Endothelial cell (in vitro differentiated cells): ENCODE measurements around the gene SDHAF4. TPM values are rescaled to one million over a fixed set of nuclear protein-coding genes. Genes with fewer than 3 reads are reported as not detected.

Experiments
- DNase-seq: peaks from one replicate; pipeline ENCODE4 v3.0.0; 2021; ENCODE audit warnings: low spot score
- H3K27ac Mint-ChIP-seq: one replicate; pipeline ENCODE4 v1.8.0; 2021; ENCODE audit warnings: mixed read lengths, inconsistent platforms; ENCODE audit not compliant: unreplicated experiment
- H3K27me3 Mint-ChIP-seq: one replicate; pipeline ENCODE4 v1.8.0; 2021; ENCODE audit warnings: mild to moderate bottlenecking, moderate library complexity, mixed read lengths, inconsistent platforms; ENCODE audit not compliant: unreplicated experiment
- H3K36me3 Mint-ChIP-seq: one replicate; pipeline ENCODE4 v1.8.0; 2021; ENCODE audit warnings: mild to moderate bottlenecking, low read depth, mixed read lengths, inconsistent platforms; ENCODE audit not compliant: unreplicated experiment
- H3K4me1 Mint-ChIP-seq: one replicate; pipeline ENCODE4 v1.8.0; 2021; ENCODE audit warnings: mild to moderate bottlenecking, mixed read lengths, inconsistent platforms; ENCODE audit not compliant: unreplicated experiment
- H3K4me3 Mint-ChIP-seq: one replicate; pipeline ENCODE4 v1.8.0; 2021; ENCODE audit warnings: mild to moderate bottlenecking, mixed read lengths, inconsistent platforms; ENCODE audit not compliant: unreplicated experiment
- H3K9me3 Mint-ChIP-seq: one replicate; pipeline ENCODE4 v1.8.0; 2021; ENCODE audit warnings: mixed read lengths, inconsistent platforms; ENCODE audit not compliant: unreplicated experiment
- CTCF ChIP-seq: fragments of 200-600 bp; sonication (generic); IDR thresholded peaks from one replicate; pipeline ENCODE4 v1.5.0; 2021; ENCODE audit warnings: antibody characterized with exemption; ENCODE audit not compliant: unreplicated experiment
- total RNA-seq: library from RNA; stranded (reverse); fragmentation: NEBNext Ultra II Directional; extraction: Animal tissue kit (Norgen Biotek cat#: 25700); gene quantifications from one replicate; pipeline ENCODE4 v1.2.1, GENCODE V29; 2021; ENCODE audit not compliant: unreplicated experiment

Gene SDHAF4
- total RNA-seq, 1 donor from 2014 or later: 10.5 TPM

- no peak for DNase-seq
- Mint-ChIP-seq H3K36me3 (peaks cover 17% of the 10 kb centered on the region), H3K4me1 (no peaks in the 10 kb centered on the region), H3K27me3 (no peaks in the 10 kb centered on the region), H3K27ac (no peak overlapping the region), H3K9me3 (no peaks in the 10 kb centered on the region), H3K4me3 (no peak overlapping the region)
- no peak for TF ChIP-seq CTCF
Observed at GRCh38 chr6:70586114-70586513, 19.4 kb downstream of the SDHAF4 start.

- TF ChIP-seq CTCF: no peak
- Mint-ChIP-seq H3K36me3 (peaks cover 6% of the 10 kb centered on the region), H3K4me1 (no peaks in the 10 kb centered on the region), H3K9me3 (peaks cover 5% of the 10 kb centered on the region), H3K27ac (no peak overlapping the region), H3K4me3 (no peak overlapping the region), H3K27me3 (peaks cover 1% of the 10 kb centered on the region)
- no peak for DNase-seq
Observed at GRCh38 chr6:70590400-70590799, 23.7 kb downstream of the SDHAF4 start.

DNA sequence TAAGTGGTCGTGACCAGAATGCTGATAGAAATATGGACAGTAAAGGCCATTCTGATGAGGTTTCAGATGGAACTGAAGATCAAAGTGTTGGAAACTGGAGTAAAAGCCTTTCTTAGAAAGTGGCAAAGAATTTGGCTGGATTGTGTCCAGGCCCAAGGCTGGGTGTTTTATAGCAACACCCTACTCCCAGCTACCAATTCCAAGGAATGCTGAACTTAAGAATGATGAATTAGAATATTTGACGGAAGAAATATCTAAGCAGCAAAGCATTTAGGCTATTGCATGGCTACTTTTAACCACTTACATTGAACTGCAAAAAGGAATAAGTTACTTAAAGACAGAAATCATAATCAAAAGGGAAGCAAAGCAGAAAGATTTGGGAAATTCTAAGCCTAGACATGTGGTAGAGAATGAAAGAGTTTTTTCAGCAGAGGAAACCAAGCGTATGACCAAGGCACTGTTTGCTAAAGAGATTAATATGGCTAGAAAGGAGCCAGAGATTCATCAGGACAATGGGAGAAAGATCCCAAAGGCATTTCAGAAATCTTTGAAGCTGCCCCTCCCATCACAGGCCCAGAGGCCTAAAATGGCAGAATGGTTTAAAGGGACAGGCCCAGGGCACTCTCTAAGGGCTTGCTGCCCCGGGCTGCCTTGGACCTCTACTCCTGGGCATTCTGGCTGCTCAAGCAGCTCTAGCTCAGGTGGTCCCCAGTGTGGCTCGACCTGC, 25.8 kb downstream of the SDHAF4 start:
- Mint-ChIP-seq H3K4me1 (no peaks in the 10 kb centered on the region), H3K4me3 (no peak overlapping the region), H3K36me3 (peaks cover 6% of the 10 kb centered on the region), H3K9me3 (peaks cover 5% of the 10 kb centered on the region), H3K27ac (no peak overlapping the region), H3K27me3 (peaks cover 1% of the 10 kb centered on the region)
- DNase-seq: no peak
- no peak for TF ChIP-seq CTCF

- H3K9me3 Mint-ChIP-seq: peaks cover 5% of the 10 kb centered on the region
- H3K27ac Mint-ChIP-seq: no peak overlapping the region
- no peak for DNase-seq
Observed at GRCh38 chr6:70593118-70593486, 26.4 kb downstream of the SDHAF4 start.

More at GRCh38 chr6:70593118-70593486, 26.4 kb downstream of the SDHAF4 start:
- Mint-ChIP-seq H3K4me1 (no peaks in the 10 kb centered on the region), H3K36me3 (peaks cover 6% of the 10 kb centered on the region), H3K27me3 (peaks cover 1% of the 10 kb centered on the region), H3K4me3 (no peak overlapping the region)
- no peak for TF ChIP-seq CTCF
